Measurements from ENCODE around the gene GNA12.

- TF ChIP-seq POLR2A (IDR thresholded peaks at IDR 0.05) (no peak), CTCF (IDR thresholded peaks at IDR 0.05) (no peak), EP300 (IDR thresholded peaks at IDR 0.05) (no peak), POLR2AphosphoS5 (IDR thresholded peaks at IDR 0.05) (no peak)
These were observed 111.7 kb downstream of the GNA12 start for GRCh38 chr7:2732388-2732787.

Data from gastroesophageal sphincter (tissue), 3 donors.